Small intestine (tissue), 7 donors: ENCODE results near the gene KRTAP4-12. TPM values are rescaled to one million over a fixed set of nuclear protein-coding genes. Genes with fewer than 3 reads are reported as not detected.
"Not testable (repeated sequence)": the region's sequence is repeated elsewhere in the genome, so short reads cannot be mapped to it uniquely, and the experiment has no call there.

Experiments used
- DNase-seq, 2 donors: peaks; one replicate each; pipeline versions ENCODE4 v3.0.0 to v3.0.0-alpha.2; 2013
- FAIRE-seq: peaks from 2 replicates; lab custom pipeline; 2012; peaks lifted over from hg19 to GRCh38; lab: Jason Lieb, UNC
- H3K27ac ChIP-seq, 3 donors: one replicate each; pipeline ENCODE4 v1.5.1; 2013; ENCODE audit warnings: low read length in 2 of 3, mild to moderate bottlenecking in 2 of 3, control low read depth in 1 of 3, inconsistent platforms in 1 of 3, low read depth in 1 of 3, moderate library complexity in 1 of 3
- H3K27me3 ChIP-seq, 3 donors: one replicate each; pipeline ENCODE4 v1.6.1; 2013; ENCODE audit warnings: low read length in 3 of 3, inconsistent platforms in 1 of 3; ENCODE audit not compliant: control insufficient read depth in 3 of 3, insufficient read depth in 3 of 3
- H3K36me3 ChIP-seq, 3 donors: one replicate each; pipeline ENCODE4 v1.6.1; 2013; ENCODE audit warnings: low read length in 3 of 3, inconsistent platforms in 1 of 3, low read depth in 1 of 3, mild to moderate bottlenecking in 1 of 3, moderate library complexity in 1 of 3; ENCODE audit not compliant: control insufficient read depth in 3 of 3, insufficient read depth in 2 of 3
- H3K4me1 ChIP-seq, 3 donors: one replicate each; pipeline ENCODE4 v1.6.1; 2013; ENCODE audit warnings: low read length in 2 of 3, inconsistent platforms in 1 of 3, low read depth in 1 of 3, mild to moderate bottlenecking in 1 of 3, moderate library complexity in 1 of 3; ENCODE audit not compliant: control insufficient read depth in 3 of 3, insufficient read depth in 2 of 3
- H3K4me3 ChIP-seq, 3 donors: one replicate each; pipeline ENCODE4 v1.5.1; 2013; ENCODE audit warnings: low read length in 3 of 3, control low read depth in 1 of 3, inconsistent platforms in 1 of 3, low read depth in 1 of 3, mild to moderate bottlenecking in 1 of 3, moderate library complexity in 1 of 3
- H3K9me3 ChIP-seq, 2 donors: one replicate each; pipeline ENCODE4 v1.6.1; 2013; ENCODE audit warnings: low read depth in 1 of 2, low read length in 1 of 2; ENCODE audit not compliant: control insufficient read depth in 2 of 2, insufficient read depth in 1 of 2
- WGBS, 3 donors: extraction: QIAGEN DNeasy Blood & Tissue Kit; methylation state at CpG; one replicate each; pipeline ENCODE4 v1.1.7; 2013; 5-methylcytosine and 5-hydroxymethylcytosine counted together
- polyA plus RNA-seq, 4 donors: library from polyadenylated mRNA; stranded (reverse) in 3 of 4; unstranded in 1 of 4; fragments of 200-250 nt in 3 of 4; fragments of 120-200 nt in 1 of 4; gene quantifications; one replicate each; pipeline versions ENCODE4 v1.2.1 to v1.2.3, GENCODE V29; 2013
- donor health status: healthy with polysubstance abuse.
- donor health status: control.
- donor health status: control.
- donor health status: Bipolar disorder and iron deficiency.
- donor health status: healthy.

Gene KRTAP4-12
- polyA plus RNA-seq, 4 donors, result not detected

DNA sequence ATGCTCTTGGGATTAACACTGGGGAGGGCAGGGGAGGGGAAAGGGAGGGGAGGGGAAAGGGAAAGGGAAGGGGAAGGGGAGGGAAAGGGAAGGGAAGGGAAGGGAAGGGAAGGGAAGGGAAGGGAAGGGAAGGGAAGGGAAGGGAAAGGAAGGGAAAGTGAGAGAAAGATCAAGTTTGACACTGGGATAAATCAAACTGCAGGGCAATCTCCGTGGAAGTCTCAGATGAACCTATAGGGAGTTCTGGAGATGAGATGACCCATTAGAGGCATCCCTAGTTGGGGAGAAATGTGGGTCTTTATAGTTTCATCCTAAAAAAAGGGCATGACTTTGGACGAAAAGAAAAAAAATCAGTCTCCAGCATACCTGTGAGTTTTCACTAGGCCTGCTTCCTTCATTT lies 2.2 kb downstream of the KRTAP4-12 start:
- peaks cover 0 to 2% (median 0%) of the 10 kb centered on the region in 3 donors for H3K27me3 ChIP-seq
- FAIRE-seq, result no peak
- no peak overlapping the region for H3K27ac ChIP-seq
- 75 to 88% (median 86%) methylated on average over 2 of the region's 2 CpGs for WGBS, 3 donors
- no peaks in the 10 kb centered on the region for H3K9me3 ChIP-seq
- H3K4me1 ChIP-seq, result no peaks in the 10 kb centered on the region
- H3K4me3 ChIP-seq, result no peak overlapping the region
- no peak for DNase-seq
- H3K36me3 ChIP-seq, result no peaks in the 10 kb centered on the region

DNA sequence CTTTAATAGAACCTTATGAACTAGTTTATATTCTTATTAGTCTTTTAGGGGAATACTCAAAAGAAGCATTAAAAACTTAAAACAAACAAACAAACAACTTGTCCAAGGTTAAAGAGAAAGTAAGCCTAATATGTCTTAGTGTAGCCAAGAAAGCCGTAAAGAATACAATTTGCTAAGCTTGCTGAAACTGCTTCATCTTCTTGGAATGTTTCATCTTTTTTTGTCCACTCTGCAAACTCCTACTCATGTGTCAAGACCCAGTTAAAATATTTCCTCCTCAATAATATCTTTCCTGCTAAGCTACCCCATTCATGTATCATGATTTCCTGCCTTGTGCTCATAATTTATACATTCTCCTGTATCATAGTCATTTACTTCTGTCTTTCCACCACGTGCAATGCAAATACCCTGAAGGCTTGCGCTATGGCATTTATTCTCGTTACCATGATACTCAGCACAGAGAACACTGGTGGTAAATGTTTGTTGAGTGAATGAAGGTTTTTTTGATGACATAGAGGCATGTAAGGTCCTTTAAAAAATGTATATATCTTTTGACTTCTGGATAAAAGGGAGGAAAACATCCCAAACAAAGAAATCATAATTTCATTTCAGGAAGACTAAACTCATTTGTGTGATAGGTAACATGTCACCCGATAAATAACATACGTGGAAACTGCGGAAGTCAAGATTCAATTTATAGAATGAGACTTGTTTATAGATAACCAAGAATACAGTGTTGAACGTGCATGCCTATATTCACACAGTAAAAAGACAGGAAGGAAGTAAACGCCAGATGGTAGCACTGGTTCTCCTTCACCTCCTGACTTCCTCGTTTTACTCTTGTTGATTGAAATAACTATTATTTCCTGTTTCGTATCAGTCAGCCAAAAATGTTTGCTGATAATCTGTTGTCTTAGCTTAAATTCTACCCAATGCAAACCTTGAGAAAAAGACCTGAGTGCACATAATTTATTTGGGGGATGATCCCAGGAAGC lies 4.0 kb downstream of the KRTAP4-12 start:
- H3K4me1 ChIP-seq, H3K9me3 ChIP-seq, H3K4me3 ChIP-seq, DNase-seq, H3K36me3 ChIP-seq, FAIRE-seq, H3K27ac ChIP-seq, H3K27me3 ChIP-seq: not testable (repeated sequence)
- 52 to 70% (median 52%) methylated on average over 11 of the region's 11 CpGs for WGBS, 3 donors

DNA sequence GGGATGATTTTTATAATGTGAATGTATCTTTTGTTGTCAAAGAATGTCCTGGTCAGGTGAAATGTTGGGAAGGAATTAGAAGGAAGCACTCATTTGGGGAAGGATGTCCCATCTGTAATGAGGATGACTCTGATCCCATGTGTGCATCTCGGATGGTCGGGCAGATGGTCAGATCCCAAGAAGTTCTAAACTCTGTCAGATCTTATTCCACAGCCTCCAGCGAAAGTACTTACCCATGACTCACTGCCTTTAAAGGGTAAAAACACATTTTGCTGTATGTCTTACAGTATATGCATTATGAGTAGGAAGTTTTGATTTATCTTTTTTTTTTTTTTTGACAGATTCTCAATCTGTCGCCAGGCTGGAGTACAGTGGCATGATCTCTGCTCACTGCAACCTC lies 5.3 kb downstream of the KRTAP4-12 start:
- FAIRE-seq (no peak), DNase-seq (no peak)
- no peaks in the 10 kb centered on the region for H3K4me1 ChIP-seq
- peaks cover 0 to 7% (median 0%) of the 10 kb centered on the region in 3 donors for H3K27me3 ChIP-seq
- H3K9me3 ChIP-seq, result peaks cover 0 to 2% of the 10 kb centered on the region in 2 donors
- H3K4me3 ChIP-seq, result no peak overlapping the region
- H3K36me3 ChIP-seq, result no peaks in the 10 kb centered on the region
- no peak overlapping the region for H3K27ac ChIP-seq
- 83 to 92% (median 86%) methylated on average over 4 of the region's 4 CpGs for WGBS, 3 donors

DNA sequence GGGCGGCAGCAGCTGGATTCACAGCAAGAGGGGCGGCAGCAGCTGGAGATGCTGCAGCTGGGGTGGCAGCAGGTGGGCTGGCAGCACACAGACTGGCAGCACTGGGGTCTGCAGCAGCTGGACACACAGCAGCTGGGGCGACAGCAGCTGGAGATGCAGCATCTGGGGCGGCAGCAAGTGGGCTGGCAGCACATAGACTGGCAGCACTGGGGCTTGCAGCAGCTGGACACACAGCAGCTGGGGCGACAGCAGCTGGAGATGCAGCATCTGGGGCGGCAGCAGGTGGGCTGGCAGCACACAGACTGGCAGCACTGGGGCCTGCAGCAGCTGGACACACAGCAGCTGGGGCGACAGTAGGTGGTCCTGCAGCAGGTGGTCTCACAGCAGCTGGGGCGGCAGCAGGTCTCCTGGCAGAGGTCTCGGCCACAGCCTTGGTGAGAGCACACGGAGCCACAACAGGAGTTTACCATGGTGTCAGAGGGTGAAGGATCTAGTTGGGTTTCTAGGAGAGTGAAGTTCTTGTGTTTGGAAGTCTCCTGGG lies 6.1 kb downstream of the KRTAP4-12 start, which contains the start of gene KRTAP4-11:
Gene KRTAP4-11, minus strand, starts transcription at position 528 of the 541 bp plus-strand sequence. Its CDS starts 58 bp downstream, at position 470.
- not testable (repeated sequence) for FAIRE-seq, H3K4me1 ChIP-seq, DNase-seq, H3K27me3 ChIP-seq, H3K4me3 ChIP-seq, H3K27ac ChIP-seq, H3K36me3 ChIP-seq, H3K9me3 ChIP-seq
- 70 to 87% (median 81%) methylated on average over 9 to 10 of the region's 10 CpGs for WGBS, 3 donors

DNA sequence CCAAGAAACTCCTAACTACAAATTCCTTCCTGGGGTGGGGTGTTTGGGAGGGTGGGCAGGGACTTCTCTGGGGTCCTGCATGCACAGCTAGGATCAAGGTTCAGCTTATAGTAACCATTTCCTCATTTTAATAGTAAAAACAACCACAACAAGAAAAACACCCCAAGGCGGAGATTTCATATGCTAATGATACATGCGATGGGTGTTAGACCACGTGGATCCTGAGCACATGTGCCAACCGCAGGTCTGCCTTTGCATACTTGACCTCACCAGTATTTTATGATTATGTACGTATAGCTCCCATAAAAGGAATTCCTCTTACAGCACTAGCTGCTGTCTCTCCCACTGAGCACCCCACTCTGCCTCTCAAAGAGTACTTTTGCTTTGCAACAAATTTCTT lies 7.7 kb downstream of the KRTAP4-12 start:
- Histone ChIP-seq H3K27me3 (peaks cover 0 to 5% (median 0%) of the 10 kb centered on the region in 3 donors), H3K9me3 (peaks cover 0 to 2% of the 10 kb centered on the region in 2 donors), H3K4me3 (no peak overlapping the region), H3K36me3 (no peaks in the 10 kb centered on the region), H3K4me1 (no peaks in the 10 kb centered on the region), H3K27ac (no peak overlapping the region)
- WGBS, 3 donors, result 27 to 58% (median 40%) methylated on average over 5 of the region's 5 CpGs
- DNase-seq (no peak), FAIRE-seq (no peak)

DNA sequence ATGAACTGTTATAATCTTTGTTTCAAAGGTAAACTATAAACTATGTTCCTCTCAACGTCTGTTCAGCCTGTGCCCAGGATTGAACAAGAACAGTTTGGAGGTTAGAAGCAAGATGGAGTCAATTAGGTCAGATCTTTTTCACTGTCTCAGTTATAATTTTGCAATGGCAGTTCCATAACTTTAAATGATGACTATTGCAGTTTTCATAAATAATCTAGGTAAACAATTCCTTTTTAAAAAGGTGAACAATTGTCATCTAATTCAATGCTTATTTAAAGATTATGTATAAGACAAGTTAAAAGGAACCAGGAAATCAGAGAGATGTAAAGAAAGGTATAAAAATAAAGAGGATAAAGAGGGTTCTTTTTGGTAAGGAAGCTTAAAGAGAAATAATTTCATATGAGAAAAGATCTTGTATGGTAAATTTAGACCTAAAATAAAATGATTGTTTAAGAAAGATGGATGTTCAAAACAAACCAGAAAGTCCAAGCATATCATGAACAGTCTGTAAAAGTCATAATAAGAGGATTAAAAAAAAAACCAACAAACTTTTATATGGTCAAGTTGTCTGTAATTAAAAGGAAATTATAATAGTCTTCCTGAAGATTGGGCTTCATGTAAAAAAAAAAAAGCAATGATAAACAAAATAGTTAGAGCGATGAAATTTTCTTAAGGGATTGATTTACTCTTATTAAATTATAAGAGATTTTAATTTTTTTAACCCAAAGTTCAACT lies 12.7 kb downstream of the KRTAP4-12 start:
- peaks cover 0 to 6% (median 0%) of the 10 kb centered on the region in 3 donors for H3K27me3 ChIP-seq
- no peaks in the 10 kb centered on the region for H3K4me1 ChIP-seq
- H3K27ac ChIP-seq, result no peak overlapping the region
- no peak for DNase-seq
- no peaks in the 10 kb centered on the region for H3K36me3 ChIP-seq
- FAIRE-seq, result no peak
- WGBS, 3 donors, result 77 to 80% (median 78%) methylated on average over 2 of the region's 2 CpGs
- peaks cover 0 to 2% of the 10 kb centered on the region in 2 donors for H3K9me3 ChIP-seq
- no peak overlapping the region for H3K4me3 ChIP-seq

DNA sequence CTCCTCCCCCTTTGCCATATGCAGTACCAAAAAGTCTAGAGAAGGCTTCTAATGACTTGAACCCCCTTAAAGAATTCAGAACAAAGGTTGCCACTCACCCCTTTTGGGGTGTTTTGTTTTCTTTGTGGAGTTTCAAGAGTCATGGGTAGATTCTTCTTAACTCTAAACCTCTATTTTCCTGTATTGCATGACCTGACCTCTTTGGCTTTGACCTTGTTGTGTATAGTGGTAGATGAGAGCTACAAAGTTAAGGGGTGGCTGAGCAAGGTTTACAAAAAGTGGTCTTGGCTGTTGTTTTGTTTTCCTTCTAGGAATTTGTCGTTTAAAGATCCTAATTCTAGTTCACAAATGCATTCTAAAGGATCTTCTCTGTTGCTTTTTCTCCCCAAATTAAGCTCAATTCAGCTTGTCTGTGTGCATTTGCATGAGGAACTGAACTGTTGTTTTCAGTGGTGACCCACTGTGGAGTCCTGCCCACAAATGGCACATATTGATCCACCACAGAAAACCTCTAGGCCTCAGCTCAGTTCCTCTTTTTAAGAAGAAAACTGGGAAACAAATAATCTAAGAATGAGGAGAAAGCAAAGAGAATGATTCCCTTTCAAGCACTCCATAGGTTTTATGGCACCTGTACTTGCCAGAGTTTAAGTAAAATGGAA lies 15.1 kb downstream of the KRTAP4-12 start:
- H3K4me3 ChIP-seq, H3K36me3 ChIP-seq, DNase-seq, FAIRE-seq, H3K27me3 ChIP-seq, H3K4me1 ChIP-seq, H3K9me3 ChIP-seq, H3K27ac ChIP-seq: not testable (repeated sequence)
- 0 to 29% (median 27%) methylated on average over 1 of the region's 1 CpG for WGBS, 3 donors
